Activated CD8-positive, alpha-beta memory T cell treated with anti-CD3 and anti-CD28 coated beads, Interleukin-2, amount 10 ng/mL, durations not matched to agents 7 days and 5 days (primary cell): Measurements from ENCODE around the gene NBPF12. TPM values are rescaled to one million over a fixed set of nuclear protein-coding genes. Genes with fewer than 3 reads are reported as not detected.
A peak's percentile ranks its signal among the peaks of the same experiment; 100 is the strongest.
"Not testable (repeated sequence)": the region's sequence is repeated elsewhere in the genome, so short reads cannot be mapped to it uniquely, and the experiment has no call there.

Source experiments
- ATAC-seq: fragments of 150-1000 bp; cut with Tn5 transposase; one replicate; pipeline ENCODE4 v1.10.0; 2021; ENCODE audit warnings: moderate library complexity
- CTCF ChIA-PET: fragments of 350-600 bp; sonication (Branson Sonifier 250); formaldehyde crosslinking; loops from one replicate; lab custom pipeline; 2021; ENCODE audit warnings: antibody characterized with exemption; lab: Charles Lee
- DNase-seq: peaks from one replicate; pipeline ENCODE4 v3.0.0-alpha.2; 2020
- H3K27ac Mint-ChIP-seq: one replicate; pipeline ENCODE4 v1.8.0; 2021; ENCODE audit warnings: mild to moderate bottlenecking, mixed read lengths
- H3K27me3 Mint-ChIP-seq: one replicate; pipeline ENCODE4 v1.8.0; 2021; ENCODE audit warnings: mixed read lengths
- H3K36me3 Mint-ChIP-seq: one replicate; pipeline ENCODE4 v1.8.0; 2021; ENCODE audit warnings: mild to moderate bottlenecking, mixed read lengths
- H3K4me1 Mint-ChIP-seq: one replicate; pipeline ENCODE4 v1.8.0; 2021; ENCODE audit warnings: mixed read lengths
- H3K4me3 Mint-ChIP-seq: one replicate; pipeline ENCODE4 v1.8.0; 2021; ENCODE audit warnings: mild to moderate bottlenecking, moderate library complexity, mixed read lengths
- H3K9me3 Mint-ChIP-seq: one replicate; pipeline ENCODE4 v1.8.0; 2022; ENCODE audit warnings: low read depth, mixed read lengths
- total RNA-seq, 2 experiments: library from RNA; stranded (reverse); gene quantifications; one replicate each; pipeline ENCODE4 v1.2.3, GENCODE V29; 2021

Gene NBPF12
- total RNA-seq, 2 experiments from 2014 or later = 15.6 to 16.2 TPM

DNA sequence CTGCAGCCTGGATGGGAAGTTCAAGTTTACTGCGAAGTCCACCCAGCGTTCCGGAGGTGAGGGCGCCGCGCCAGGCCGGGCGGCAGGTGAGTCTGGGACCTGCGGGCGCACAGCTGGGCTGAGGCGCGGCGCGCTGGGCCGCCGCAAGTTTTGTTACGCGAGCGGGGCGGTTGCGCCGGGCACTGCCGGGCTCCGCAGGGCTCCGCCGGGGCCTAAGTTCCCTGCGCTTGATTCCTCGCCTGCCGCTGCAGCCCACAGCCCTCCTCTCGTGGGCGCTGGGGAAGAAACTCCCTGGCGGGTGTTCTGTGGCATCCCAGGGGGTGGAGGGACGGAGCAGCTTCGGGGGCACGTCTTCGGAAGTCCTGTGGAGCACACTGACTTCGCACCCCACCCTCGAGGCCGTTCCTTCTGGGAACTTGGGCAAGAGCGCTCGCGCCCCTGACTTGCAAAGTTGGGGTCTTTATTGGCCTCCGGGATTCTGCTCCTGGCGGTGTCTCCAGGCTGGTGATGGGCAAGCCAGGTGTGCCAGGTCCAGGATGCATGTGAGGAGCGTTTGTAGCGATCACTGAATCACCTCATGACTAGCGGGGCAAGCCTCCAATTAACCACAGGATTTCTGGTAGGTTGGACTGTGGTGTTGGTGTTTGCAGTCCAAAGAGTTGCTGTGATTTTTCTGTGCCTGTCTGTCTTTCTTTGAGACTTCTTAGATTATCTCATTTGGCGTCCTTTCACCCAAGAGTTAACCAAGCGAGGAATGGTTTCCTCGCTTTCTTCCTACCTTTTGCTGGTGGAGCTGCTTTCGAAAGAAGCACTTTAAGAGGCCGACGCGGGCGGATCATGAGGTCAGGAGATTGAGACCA, 1.0 kb downstream of the NBPF12 start:
- DNase-seq (peak; percentile 45), ATAC-seq (peak; percentile 24)
- H3K4me1 Mint-ChIP-seq = peaks cover 18% of the 10 kb centered on the region
- CTCF ChIA-PET, H3K36me3 Mint-ChIP-seq, H3K27me3 Mint-ChIP-seq, H3K9me3 Mint-ChIP-seq: not testable (repeated sequence)
- H3K27ac Mint-ChIP-seq = peak overlapping the region; percentile 93
- H3K4me3 Mint-ChIP-seq = peak overlapping the region; percentile 86

DNA sequence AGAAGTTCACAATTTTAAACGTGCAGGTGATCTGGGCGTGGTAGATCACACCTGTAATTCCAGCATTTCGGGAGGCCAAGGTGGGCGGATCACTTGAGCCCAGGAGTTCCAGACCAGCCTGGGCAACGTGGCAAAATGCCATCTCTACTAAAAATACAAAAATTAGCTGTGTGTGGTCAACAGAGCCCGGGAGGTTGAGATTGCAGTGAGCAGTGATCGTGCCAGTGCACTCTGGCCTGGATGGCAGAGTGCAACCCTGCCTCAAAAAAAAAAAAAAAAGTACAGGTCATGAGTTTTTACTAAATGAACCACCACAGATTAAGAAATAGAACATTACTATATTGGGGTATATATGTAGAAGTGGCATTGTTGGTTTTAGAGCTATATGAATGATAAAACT, 2.2 kb downstream of the NBPF12 start:
- H3K36me3 Mint-ChIP-seq, ATAC-seq, H3K4me3 Mint-ChIP-seq, H3K27me3 Mint-ChIP-seq, DNase-seq, H3K9me3 Mint-ChIP-seq, CTCF ChIA-PET, H3K27ac Mint-ChIP-seq: not testable (repeated sequence)
- H3K4me1 Mint-ChIP-seq = peaks cover 12% of the 10 kb centered on the region

DNA sequence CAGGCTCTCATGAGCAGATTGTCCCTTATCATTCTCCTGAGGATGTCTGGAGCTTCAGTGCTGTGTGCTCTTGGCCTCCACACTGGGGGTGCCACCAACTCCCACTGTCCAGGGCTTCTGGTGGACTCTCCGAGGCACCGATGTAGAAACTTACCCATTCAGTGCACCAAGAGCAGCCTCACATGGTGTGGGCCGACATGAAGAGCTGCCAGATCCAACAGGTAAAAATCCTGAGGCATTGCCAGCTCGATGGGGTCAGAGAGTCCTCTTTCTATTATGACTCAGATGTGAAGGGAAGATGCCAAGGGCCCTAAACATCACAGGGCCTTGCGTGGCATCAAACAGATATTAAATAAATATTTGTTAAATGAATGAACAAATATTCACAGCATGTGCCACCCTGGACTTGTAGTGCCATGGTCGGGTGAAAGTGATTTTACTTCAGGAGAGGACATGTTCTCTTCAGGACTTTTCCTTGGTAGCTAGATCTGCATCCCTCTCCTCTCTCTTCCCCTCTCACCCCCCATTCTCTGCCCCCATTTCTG, 5.3 kb downstream of the NBPF12 start:
- H3K36me3 Mint-ChIP-seq, H3K9me3 Mint-ChIP-seq, H3K4me3 Mint-ChIP-seq, CTCF ChIA-PET, H3K27me3 Mint-ChIP-seq, ATAC-seq, DNase-seq, H3K27ac Mint-ChIP-seq: not testable (repeated sequence)
- peaks cover 10% of the 10 kb centered on the region for H3K4me1 Mint-ChIP-seq

DNA sequence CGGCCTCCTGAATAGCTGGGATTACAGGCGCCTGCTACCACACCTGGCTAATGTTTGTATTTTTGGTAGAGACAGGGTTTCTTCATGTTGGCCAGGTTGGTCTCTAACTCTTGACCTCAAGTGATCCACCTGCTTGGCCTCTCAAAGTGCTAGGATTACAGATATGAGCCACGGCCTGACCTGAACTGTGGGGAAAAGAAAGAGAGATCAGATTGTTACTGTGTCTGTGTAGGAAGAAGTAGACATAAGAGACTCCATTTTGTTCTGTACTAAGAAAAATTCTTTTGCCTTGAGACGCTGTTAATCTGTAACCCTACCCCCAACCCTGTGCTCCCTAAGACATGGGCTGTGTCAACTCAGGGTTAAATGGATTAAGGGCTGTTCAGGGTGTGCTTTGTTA, 10.0 kb downstream of the NBPF12 start:
- H3K36me3 Mint-ChIP-seq, H3K27ac Mint-ChIP-seq, DNase-seq, H3K4me1 Mint-ChIP-seq, H3K9me3 Mint-ChIP-seq, CTCF ChIA-PET, ATAC-seq, H3K4me3 Mint-ChIP-seq, H3K27me3 Mint-ChIP-seq: not testable (repeated sequence)

DNA sequence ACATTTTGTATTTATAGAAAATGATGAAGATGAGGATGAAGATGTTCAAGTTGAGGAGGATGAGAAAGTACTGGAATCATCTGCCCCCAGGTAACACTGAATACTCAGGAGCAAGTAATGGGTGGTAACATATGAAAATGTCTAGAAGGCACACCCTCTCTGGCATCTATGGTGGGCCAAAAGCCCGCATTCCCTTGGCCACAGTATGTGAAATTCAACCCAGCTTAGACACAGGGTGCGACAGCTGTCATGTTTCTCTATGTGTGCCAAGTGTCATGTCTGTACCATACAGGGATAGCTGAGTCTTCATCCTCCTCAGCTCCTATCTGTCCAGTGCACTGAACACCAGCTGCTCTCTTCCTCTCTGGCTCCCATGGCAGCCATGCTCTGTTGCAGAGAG, 26.2 kb downstream of the NBPF12 start:
- CTCF ChIA-PET, H3K27ac Mint-ChIP-seq, H3K4me1 Mint-ChIP-seq, DNase-seq, H3K27me3 Mint-ChIP-seq, H3K36me3 Mint-ChIP-seq, H3K4me3 Mint-ChIP-seq, ATAC-seq, H3K9me3 Mint-ChIP-seq: not testable (repeated sequence)

DNA sequence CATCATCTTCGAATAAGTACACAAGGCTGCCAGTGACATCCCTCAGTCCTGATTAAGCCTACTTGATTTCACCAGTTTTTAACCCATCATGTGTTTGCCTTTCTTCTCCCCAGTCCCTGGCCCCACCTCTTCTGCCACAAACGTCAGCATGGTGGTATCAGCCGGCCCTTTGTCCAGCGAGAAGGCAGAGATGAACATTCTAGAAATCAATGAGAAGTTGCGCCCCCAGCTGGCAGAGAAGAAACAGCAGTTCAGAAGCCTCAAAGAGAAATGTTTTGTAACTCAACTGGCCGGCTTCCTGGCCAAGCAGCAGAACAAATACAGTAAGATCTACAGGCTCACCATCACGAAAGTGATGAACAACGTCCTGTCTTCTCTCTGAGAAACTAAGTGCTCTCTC, 28.2 kb downstream of the NBPF12 start:
- ATAC-seq, H3K4me3 Mint-ChIP-seq, H3K27me3 Mint-ChIP-seq, H3K9me3 Mint-ChIP-seq, DNase-seq, H3K36me3 Mint-ChIP-seq, CTCF ChIA-PET, H3K27ac Mint-ChIP-seq, H3K4me1 Mint-ChIP-seq: not testable (repeated sequence)

DNA sequence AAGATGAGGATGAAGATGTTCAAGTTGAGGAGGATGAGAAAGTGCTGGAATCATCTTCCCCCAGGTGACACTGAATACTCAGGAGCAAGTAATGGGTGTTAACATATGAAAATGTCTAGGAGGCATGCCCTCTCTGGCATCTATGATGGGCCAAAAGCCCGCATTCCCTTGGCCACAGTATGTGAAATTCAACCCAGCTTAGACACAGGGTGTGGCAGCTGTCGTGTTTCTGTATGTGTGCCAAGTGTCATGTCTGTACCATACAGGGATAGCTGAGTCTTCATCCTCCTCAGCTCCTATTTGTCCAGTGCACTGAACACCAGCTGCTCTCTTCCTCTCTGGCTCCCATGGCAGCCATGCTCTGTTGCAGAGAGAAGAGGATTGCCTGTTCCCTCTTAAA, 32.5 kb downstream of the NBPF12 start:
- not testable (repeated sequence) for H3K27ac Mint-ChIP-seq, H3K4me1 Mint-ChIP-seq, H3K4me3 Mint-ChIP-seq, ATAC-seq, H3K9me3 Mint-ChIP-seq, DNase-seq, H3K27me3 Mint-ChIP-seq, H3K36me3 Mint-ChIP-seq
- CTCF ChIA-PET = interaction anchor here (0.7 kb wide), 1 partner anchor 271 kb away, joined by 3 read pairs; no protein-coding TSS in a partner anchor

DNA sequence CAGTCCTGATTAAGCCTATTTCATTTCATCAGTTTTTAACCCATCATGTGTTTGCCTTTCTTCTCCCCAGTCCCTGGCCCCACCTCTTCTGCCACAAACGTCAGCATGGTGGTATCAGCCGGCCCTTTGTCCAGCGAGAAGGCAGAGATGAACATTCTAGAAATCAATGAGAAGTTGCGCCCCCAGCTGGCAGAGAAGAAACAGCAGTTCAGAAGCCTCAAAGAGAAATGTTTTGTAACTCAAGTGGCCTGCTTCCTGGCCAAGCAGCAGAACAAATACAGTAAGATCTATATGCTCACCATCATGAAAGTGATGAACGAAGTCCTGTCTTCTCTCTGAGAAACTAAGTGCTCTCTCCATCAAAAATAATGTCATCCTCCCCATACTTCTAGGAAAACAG, 34.6 kb downstream of the NBPF12 start:
- H3K4me1 Mint-ChIP-seq, CTCF ChIA-PET, ATAC-seq, DNase-seq, H3K27me3 Mint-ChIP-seq, H3K27ac Mint-ChIP-seq, H3K9me3 Mint-ChIP-seq, H3K4me3 Mint-ChIP-seq, H3K36me3 Mint-ChIP-seq: not testable (repeated sequence)

DNA sequence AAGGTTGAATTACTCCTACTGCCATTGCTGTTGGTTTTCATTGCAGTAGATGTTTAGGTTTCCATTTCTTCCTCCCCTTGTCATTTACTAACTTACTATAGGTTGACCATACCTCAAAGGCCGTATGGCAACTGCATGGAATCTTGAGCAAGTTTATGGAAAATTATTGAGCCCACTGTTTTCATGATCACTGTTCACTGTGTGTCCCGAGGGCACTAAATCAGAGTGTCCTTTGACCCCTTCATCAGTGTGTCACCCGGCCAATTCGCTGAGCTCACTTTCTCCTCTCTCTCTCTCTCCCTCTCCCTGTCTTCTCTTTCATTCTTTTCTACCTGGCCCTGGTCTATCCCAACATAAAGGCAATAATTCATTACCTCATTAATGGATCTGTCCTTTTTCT, 47.7 kb downstream of the NBPF12 start:
- ATAC-seq, H3K4me1 Mint-ChIP-seq, H3K9me3 Mint-ChIP-seq, H3K27me3 Mint-ChIP-seq, DNase-seq, CTCF ChIA-PET, H3K4me3 Mint-ChIP-seq, H3K27ac Mint-ChIP-seq: not testable (repeated sequence)
- peaks cover 13% of the 10 kb centered on the region for H3K36me3 Mint-ChIP-seq

DNA sequence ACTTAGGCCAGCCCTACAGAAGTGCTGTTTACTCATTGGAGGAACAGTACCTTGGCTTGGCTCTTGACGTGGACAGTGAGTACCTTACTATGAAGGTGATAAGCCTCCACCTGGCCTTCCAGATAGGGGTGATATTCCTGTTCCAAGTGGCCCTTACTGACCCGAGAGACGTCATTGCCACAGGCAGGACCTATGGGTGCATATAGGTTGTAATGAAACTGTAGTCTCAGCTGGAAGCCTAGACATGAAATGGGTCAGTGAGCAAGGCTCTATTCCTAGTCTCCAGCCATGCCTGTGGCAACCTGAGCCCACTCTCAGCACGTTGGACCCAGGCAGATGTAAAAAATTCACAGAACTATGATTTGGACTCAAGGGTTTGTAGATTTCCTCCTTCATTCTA, 48.3 kb downstream of the NBPF12 start:
- H3K4me1 Mint-ChIP-seq, H3K27me3 Mint-ChIP-seq, H3K9me3 Mint-ChIP-seq, ATAC-seq, CTCF ChIA-PET, DNase-seq, H3K27ac Mint-ChIP-seq, H3K4me3 Mint-ChIP-seq: not testable (repeated sequence)
- peaks cover 11% of the 10 kb centered on the region for H3K36me3 Mint-ChIP-seq

DNA sequence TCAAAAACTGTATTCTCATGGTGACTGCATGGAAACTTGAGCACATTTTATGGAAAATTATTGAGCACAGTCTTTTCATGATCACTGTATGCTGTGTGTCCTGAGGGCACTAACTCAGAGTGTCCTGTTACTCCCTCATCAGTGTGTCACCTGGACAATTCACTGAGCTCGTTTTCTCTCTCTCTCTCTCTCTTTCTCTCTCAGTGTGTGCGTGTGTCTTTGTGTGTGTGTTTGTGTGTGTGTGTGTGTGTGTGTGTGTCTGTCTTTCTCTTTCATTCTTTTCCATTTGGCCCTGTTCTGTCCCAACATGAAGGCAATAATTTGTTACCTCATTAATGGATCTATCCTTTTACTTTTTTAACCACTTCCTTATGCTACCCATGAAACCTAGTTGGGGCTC, 49.4 kb downstream of the NBPF12 start:
- H3K4me1 Mint-ChIP-seq, H3K27ac Mint-ChIP-seq, H3K4me3 Mint-ChIP-seq, CTCF ChIA-PET, H3K9me3 Mint-ChIP-seq, ATAC-seq, DNase-seq, H3K27me3 Mint-ChIP-seq: not testable (repeated sequence)
- H3K36me3 Mint-ChIP-seq = peaks cover 10% of the 10 kb centered on the region

DNA sequence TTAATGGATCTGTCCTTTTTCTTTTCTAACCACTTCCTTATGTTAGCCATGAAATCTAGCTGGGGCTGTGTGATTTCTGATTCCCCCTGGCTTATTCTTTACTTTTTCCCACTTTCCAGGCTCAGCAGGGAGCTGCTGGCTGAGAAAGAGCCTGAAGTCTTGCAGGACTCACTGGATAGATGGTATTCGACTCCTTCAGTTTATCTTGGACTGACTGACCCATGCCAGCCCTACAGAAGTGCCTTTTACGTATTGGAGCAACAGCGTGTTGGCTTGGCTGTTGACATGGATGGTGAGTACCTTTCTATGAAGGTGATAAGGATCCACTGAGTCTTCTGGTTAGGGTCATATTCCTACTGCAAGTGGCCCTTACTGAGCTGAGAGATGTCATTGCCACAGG, 51.3 kb downstream of the NBPF12 start:
- H3K27ac Mint-ChIP-seq, CTCF ChIA-PET: not testable (repeated sequence)

DNA sequence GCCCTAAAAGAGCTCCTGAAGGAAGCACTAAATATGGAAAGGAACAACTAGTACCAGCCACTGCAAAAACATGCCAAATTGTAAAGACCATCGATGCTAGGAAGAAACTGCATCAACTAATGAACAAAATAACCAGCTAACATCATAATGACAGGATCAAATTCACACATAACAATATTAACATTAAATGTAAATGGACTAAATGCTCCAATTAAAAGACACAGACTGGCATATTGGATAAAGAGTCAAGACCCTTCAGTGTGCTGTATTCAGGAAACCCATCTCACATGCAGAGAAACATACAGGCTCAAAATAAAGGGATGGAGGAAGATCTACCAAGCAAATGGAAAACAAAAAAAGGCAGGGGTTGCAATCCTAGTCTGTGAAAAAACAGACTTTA, 70.4 kb downstream of the NBPF12 start:
- CTCF ChIA-PET, ATAC-seq: not testable (repeated sequence)

More for the DNA sequence above, 51.3 kb downstream of the NBPF12 start:
- not testable (repeated sequence) for H3K27me3 Mint-ChIP-seq, H3K9me3 Mint-ChIP-seq, H3K4me1 Mint-ChIP-seq, ATAC-seq, H3K4me3 Mint-ChIP-seq
- peak; percentile 40 for DNase-seq
- H3K36me3 Mint-ChIP-seq = peaks cover 12% of the 10 kb centered on the region

DNA sequence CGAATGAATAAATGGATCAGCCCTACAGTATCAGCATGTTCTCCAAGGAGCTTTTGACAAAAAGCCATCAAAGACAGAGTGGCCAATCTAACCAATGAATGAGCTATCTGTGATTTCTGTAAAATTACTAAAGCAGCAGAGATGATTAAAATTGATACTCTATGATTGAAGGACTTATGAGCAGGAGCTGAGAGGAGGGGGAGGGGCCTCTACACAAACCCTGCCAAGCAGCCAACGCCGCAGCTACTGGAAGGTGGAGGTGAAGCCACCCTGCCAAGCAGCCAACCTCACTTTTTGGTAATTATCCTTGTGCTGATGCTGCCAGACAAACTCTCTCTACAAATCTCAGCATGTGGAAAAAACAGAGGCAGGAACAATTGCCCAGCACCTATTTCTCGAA, 88.9 kb downstream of the NBPF12 start:
- H3K4me3 Mint-ChIP-seq, H3K27ac Mint-ChIP-seq, H3K36me3 Mint-ChIP-seq, H3K4me1 Mint-ChIP-seq, DNase-seq, H3K9me3 Mint-ChIP-seq, CTCF ChIA-PET, ATAC-seq: not testable (repeated sequence)
- H3K27me3 Mint-ChIP-seq = peaks cover 29% of the 10 kb centered on the region

More for the DNA sequence above, 70.4 kb downstream of the NBPF12 start:
- not testable (repeated sequence) for H3K27ac Mint-ChIP-seq, H3K4me1 Mint-ChIP-seq, H3K9me3 Mint-ChIP-seq, H3K36me3 Mint-ChIP-seq, H3K4me3 Mint-ChIP-seq, DNase-seq
- H3K27me3 Mint-ChIP-seq = peaks cover 21% of the 10 kb centered on the region
